MV-4-11 (cell line): Measurements from ENCODE around the gene TMEM164.
A peak's percentile ranks its signal among the peaks of the same experiment; 100 is the strongest.

Experiments
- DNase-seq: peaks from one replicate; lab custom pipeline; 2025; lab: John Stamatoyannopoulos, UW

TMEM164 gene

DNA sequence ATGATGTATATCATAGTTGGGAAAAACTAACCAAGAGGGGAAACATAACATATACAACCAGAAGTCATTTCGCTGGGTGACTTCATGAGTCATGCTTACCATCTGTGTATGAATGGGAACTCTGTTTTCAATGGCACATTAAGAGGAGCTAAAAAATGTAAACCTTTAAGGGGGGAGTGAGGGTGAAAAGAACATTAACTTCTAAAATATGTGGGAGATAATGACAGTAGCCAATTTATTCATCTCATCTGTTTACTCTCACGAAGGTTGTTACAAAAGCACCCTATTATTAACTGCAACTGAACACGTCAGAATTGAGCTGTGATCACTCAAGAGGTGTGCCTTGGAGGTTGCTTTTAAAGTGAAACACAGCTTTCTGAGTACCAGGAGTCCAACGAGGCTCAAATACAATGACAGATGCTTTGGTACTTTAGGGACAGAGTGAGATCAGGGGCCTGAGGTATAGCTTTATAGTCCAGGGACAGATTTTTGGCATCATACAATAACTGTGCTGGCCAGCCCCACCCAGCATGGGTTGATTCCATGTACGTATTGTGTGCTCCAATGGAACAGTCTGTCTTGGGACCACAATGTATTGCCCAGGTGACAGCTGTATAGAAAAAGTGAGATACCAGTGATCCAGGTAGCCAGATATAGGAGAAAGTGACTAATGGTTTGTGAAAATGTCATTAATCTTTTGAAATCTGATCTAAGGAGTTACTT lies 207.7 kb downstream of the TMEM164 start:
- peak; percentile 2 for DNase-seq

GRCh38 chrX:110211340-110211739 lies 208.4 kb downstream of the TMEM164 start:
- no peak for DNase-seq

- DNase-seq = no peak
Observed at GRCh38 chrX:110212299-110212698, 209.4 kb downstream of the TMEM164 start.

GRCh38 chrX:110213183-110213582 lies 210.3 kb downstream of the TMEM164 start:
- DNase-seq = no peak

DNA sequence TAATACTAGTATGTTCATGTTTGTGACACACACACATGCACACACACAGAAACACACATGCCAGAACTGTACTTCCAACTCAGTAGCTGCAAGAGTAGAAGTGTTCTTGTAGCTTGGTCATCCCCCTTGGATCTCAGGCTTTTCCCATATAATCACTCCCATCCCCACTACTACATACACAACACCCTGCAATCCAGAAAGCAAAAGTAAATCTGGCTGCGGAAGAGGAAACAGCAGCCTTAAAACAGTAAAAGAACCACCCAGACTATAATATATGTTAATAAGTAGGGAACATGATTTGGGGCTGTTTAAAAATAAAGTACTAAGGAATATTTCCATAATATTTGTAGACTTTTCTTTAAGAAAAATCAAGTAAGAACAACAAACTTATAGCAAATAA lies 211.8 kb downstream of the TMEM164 start:
- no peak for DNase-seq

DNA sequence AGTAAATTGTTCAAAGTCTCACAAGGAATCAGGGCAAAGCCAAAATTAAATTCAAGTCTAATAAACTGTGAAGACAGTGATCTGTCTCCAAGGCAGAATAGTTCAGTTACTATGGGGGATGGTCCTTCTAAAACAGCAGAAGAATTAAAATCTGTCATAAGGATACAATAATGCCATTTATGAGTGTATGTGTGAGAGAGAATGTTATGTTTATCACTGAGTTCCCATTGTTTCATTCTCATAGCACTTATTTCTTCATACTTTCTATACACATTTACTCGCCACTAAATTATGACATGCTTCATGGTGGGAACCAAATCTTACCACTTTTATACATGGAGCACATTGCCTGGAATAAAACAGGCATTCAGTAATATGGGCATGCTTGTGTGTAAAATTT lies 212.5 kb downstream of the TMEM164 start:
- no peak for DNase-seq

DNA sequence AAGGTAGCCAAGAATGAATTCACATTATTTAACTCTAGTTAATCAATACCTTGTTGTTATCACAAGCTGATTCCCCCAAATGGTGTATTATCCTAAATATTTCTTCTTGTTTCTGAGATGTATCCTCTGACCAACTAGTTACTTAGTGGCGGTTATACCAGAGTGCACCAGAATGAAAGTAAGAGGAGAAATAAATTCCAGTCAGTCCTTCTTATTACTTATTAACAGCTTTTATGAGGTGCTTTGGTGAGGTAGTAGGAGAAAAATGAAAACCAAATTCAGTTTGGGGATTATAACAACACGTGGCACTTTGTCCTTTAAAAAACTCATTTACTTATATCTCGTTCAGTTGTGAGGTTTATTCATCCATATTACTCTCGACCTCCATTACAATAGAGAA lies 213.1 kb downstream of the TMEM164 start:
- no peak for DNase-seq

DNA sequence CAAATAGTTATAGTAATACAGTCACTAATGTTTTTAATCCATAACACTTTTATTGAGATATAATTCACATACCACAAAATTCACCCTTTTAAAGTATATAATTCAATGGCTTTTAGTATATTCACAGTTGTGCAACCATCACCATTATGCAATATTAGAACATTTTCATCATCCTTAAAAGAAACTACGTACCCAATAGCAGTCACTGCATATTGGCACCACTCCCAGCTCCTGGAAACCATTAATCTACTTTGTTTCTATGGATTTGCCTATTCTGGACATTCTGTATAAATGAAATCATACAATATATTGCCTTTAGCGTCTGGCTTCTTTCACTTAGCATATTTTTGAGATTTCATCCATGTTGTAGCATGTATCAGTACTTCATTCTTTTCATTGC lies 215.7 kb downstream of the TMEM164 start:
- DNase-seq = peak; percentile 20

- no peak for DNase-seq
Observed at GRCh38 chrX:110219920-110220319, 217.0 kb downstream of the TMEM164 start.

DNA sequence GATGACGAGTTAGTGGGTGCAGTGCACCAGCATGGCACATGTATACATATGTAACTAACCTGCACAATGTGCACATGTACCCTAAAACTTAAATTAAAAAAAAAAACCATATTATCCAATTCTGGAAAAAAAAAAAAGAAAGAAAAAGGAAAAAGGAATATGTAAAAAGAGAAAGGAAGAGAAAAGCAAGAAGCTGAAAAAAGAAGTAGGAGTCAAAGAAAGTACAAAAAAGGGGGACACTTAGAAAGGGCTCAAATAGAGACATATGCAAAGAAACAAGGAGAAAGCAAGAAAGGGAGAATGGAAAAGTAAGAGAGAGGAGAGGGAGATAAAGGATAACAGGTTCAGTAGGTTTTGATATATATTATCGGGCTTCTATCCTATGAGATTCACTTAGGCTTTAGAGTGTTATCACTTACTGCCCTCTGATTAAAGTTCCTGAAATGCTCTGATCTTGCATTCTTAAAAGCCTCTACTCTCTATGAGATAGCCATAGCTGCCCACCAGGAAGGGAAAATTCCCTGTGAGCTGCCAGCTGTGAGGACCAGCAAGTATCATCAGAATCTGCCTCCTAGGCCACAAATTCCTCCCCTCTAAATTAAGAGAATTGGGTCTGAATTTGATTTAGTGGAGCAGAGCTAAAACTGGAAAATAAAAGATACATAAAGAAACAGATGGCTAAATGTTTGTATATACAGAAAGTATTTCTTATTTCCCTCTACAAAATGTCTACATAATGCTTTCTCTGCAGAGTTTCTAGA lies 219.8 kb downstream of the TMEM164 start:
- no peak for DNase-seq

DNA sequence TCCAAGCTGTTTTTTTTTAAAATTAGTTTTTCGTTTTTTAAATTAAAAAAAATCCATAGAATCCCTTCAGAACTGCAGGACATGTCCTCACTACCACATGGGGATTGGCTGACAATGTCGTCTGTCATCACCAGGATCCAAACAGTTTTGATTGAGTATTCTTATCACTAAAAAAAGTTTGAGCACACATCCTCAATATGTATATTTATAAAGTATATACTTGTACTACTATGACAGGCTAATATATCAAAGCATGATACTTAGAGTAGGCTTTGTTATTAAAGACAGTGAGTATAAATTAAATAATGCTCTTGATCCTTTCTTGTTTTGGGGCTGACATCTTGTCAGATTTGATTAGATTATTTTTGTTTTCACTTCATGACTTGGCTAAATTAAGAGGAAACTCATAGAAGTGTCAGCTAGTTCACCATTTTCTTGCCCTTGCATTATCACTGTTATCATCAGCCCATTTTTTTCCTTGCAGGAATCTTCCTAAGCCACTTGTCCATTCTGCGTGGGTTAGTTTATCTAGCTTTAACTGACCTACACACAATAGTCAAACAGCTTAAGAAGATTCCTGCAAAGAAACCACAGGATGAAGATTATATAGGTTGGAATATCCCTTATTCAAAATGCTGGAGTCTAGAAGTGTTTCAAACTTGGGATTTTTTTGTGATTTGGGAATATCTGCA lies 222.2 kb downstream of the TMEM164 start:
- no peak for DNase-seq

GRCh38 chrX:110226931-110227330 lies 224.0 kb downstream of the TMEM164 start:
- no peak for DNase-seq
